CD4-positive, CD25-positive, alpha-beta regulatory T cell (primary cell): ENCODE measurements around the gene FAM89B. TPM values are rescaled to one million over a fixed set of nuclear protein-coding genes. Genes with fewer than 3 reads are reported as not detected.

Experiments
- ATAC-seq, 2 donors: fragments of 150-1000 bp; cut with Tn5 transposase; one replicate each; pipeline ENCODE4 v1.10.0; 2021; ENCODE audit warnings: low read depth in 2 of 2, moderate number of reproducible peaks in 2 of 2, moderate library complexity in 1 of 2
- DNase-seq, 3 donors: peaks; one replicate each; pipeline versions ENCODE4 v3.0.0 to v3.0.0-alpha.2; 2012 to 2022; ENCODE audit warnings: mixed read lengths in 1 of 3
- H3K27ac ChIP-seq: one replicate; pipeline ENCODE4 v1.7.0; 2013; ENCODE audit warnings: mild to moderate bottlenecking, low read length; ENCODE audit not compliant: insufficient read depth, poor library complexity, severe bottlenecking
- H3K27me3 ChIP-seq: one replicate; pipeline ENCODE4 v1.7.0; 2013; ENCODE audit warnings: low read length; ENCODE audit not compliant: control insufficient read depth, insufficient read depth
- H3K36me3 ChIP-seq: one replicate; pipeline ENCODE4 v1.7.0; 2013; ENCODE audit warnings: mild to moderate bottlenecking, low read length, moderate library complexity; ENCODE audit not compliant: control insufficient read depth, insufficient read depth
- H3K4me1 ChIP-seq: 2 replicates; pipeline ENCODE4 v1.7.0; 2013; ENCODE audit warnings: mild to moderate bottlenecking, low read length; ENCODE audit not compliant: insufficient read depth, control insufficient read depth, poor library complexity, severe bottlenecking
- H3K4me3 ChIP-seq: one replicate; pipeline ENCODE4 v1.7.0; 2013; ENCODE audit warnings: low read depth, mild to moderate bottlenecking, low read length, moderate library complexity
- H3K9me3 ChIP-seq, 2 experiments: 1 replicate in 1 of 2; 2 replicates in 1 of 2; pipeline ENCODE4 v1.7.0; 2013; ENCODE audit warnings: low read length in 2 of 2, mild to moderate bottlenecking in 1 of 2, moderate library complexity in 1 of 2; ENCODE audit not compliant: control insufficient read depth in 2 of 2
- H3K27ac Mint-ChIP-seq, 3 donors: one replicate each; pipeline ENCODE4 v1.8.0; 2020 to 2022; ENCODE audit warnings: mild to moderate bottlenecking in 3 of 3, mixed read lengths in 3 of 3, moderate library complexity in 2 of 3
- H3K27me3 Mint-ChIP-seq: one replicate; pipeline ENCODE4 v1.8.0; 2022; ENCODE audit warnings: mild to moderate bottlenecking, mixed read lengths
- H3K36me3 Mint-ChIP-seq: one replicate; pipeline ENCODE4 v1.8.0; 2020; ENCODE audit warnings: mixed read lengths
- H3K4me1 Mint-ChIP-seq, 4 donors: one replicate each; pipeline ENCODE4 v1.8.0; 2020 to 2022; ENCODE audit warnings: mixed read lengths in 4 of 4, mild to moderate bottlenecking in 1 of 4
- H3K4me3 Mint-ChIP-seq, 4 donors: one replicate each; pipeline ENCODE4 v1.8.0; 2020 to 2022; ENCODE audit warnings: mild to moderate bottlenecking in 4 of 4, mixed read lengths in 4 of 4, moderate library complexity in 3 of 4
- H3K9me3 Mint-ChIP-seq, 7 donors: one replicate each; pipeline ENCODE4 v1.8.0; 2020 to 2022; ENCODE audit warnings: mixed read lengths in 7 of 7, mild to moderate bottlenecking in 3 of 7, moderate library complexity in 2 of 7
- polyA plus RNA-seq, 4 donors: library from polyadenylated mRNA; unstranded; fragments of 300-500 nt; fragmentation: Illumina TruSeq; gene quantifications; one replicate each; pipeline ENCODE4 v1.2.3, GENCODE V29; 2021
- total RNA-seq: library from RNA; stranded (reverse); gene quantifications from one replicate; pipeline ENCODE4 v1.2.3, GENCODE V29; 2022

Gene FAM89B
- total and polyA plus RNA-seq, 5 donors from 2014 or later: 49.4 to 158 (median 100) TPM

- peaks cover 6 to 83% (median 59%) of the 10 kb centered on the region in 4 donors for H3K4me1 Mint-ChIP-seq
- no peaks in the 10 kb centered on the region for H3K9me3 Mint-ChIP-seq
- no peaks in the 10 kb centered on the region for H3K27me3 ChIP-seq
- no peaks in the 10 kb centered on the region for H3K9me3 ChIP-seq
- H3K36me3 ChIP-seq: no peaks in the 10 kb centered on the region
- no peak overlapping the region for H3K27ac ChIP-seq
- no peaks in the 10 kb centered on the region for H3K27me3 Mint-ChIP-seq
- H3K36me3 Mint-ChIP-seq: peaks cover 17% of the 10 kb centered on the region
- peak; percentile 57 to 83 (median 68) for DNase-seq
- H3K4me3 ChIP-seq: no peak overlapping the region
- peaks cover 74% of the 10 kb centered on the region for H3K4me1 ChIP-seq
- H3K27ac Mint-ChIP-seq: peak overlapping the region in 2 of 3 donors; percentile 91 to 95
- ATAC-seq: peak; percentile 62 to 68
- peak overlapping the region; percentile 49 to 86 (median 75) for H3K4me3 Mint-ChIP-seq
These were observed 20.6 kb upstream of the FAM89B start for GRCh38 chr11:65551572-65552387.

DNA sequence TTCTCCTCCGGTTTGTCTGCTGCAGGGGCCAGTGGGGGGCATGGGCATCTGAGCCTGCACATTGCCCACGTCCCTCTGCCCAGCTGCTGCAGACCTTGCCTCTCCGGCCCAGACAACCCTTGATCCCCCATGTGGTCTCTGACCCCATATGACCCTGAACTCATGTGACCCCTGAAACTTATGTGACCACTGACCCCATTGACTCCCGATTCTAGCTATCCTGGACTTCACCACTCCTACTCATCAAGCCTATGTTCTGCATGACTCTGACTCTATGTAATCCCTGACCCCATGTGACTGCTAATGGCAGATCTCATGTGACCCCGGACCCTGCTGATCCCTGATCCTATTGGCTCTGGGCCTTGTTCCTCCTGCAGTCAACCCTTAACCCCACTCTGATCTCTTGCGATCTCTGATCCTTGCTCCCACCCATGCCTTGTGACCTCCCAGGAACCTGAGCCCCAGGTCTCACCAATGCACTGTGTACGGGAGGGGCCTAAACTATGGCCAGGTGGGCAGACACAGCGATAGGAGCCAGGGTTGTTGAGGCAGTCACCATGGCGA lies 19.9 kb upstream of the FAM89B start:
- H3K27ac ChIP-seq: peak overlapping the region; percentile 61
- peak overlapping the region; percentile 49 to 86 (median 75) for H3K4me3 Mint-ChIP-seq

GRCh38 chr11:65553301-65554001 lies 18.9 kb upstream of the FAM89B start:
- Histone ChIP-seq H3K36me3 (no peaks in the 10 kb centered on the region), H3K4me1 (peaks cover 65% of the 10 kb centered on the region), H3K27me3 (no peaks in the 10 kb centered on the region), H3K27ac (peak overlapping the region; percentile 61), H3K9me3 (no peaks in the 10 kb centered on the region), H3K4me3 (no peak overlapping the region)
- peaks cover 17% of the 10 kb centered on the region for H3K36me3 Mint-ChIP-seq
- no peaks in the 10 kb centered on the region for H3K9me3 Mint-ChIP-seq
- peak; percentile 68 to 92 (median 81) for DNase-seq
- H3K4me3 Mint-ChIP-seq: peak overlapping the region in 3 of 4 donors; percentile 60 to 76 (median 76)
- ATAC-seq: peak; percentile 62 to 73
- peaks cover 6 to 74% (median 52%) of the 10 kb centered on the region in 4 donors for H3K4me1 Mint-ChIP-seq
- H3K27me3 Mint-ChIP-seq: no peaks in the 10 kb centered on the region
- H3K27ac Mint-ChIP-seq: peak overlapping the region in 2 of 3 donors; percentile 26 to 95

More for the DNA sequence above, 19.9 kb upstream of the FAM89B start:
- Histone ChIP-seq H3K36me3 (no peaks in the 10 kb centered on the region), H3K4me1 (peaks cover 74% of the 10 kb centered on the region), H3K9me3 (no peaks in the 10 kb centered on the region), H3K4me3 (no peak overlapping the region), H3K27me3 (no peaks in the 10 kb centered on the region)
- ATAC-seq: no peak
- Mint-ChIP-seq H3K9me3 (no peaks in the 10 kb centered on the region), H3K27ac (peak overlapping the region; percentile 10 to 95 (median 91)), H3K27me3 (no peaks in the 10 kb centered on the region), H3K36me3 (peaks cover 17% of the 10 kb centered on the region), H3K4me1 (peaks cover 6 to 83% (median 59%) of the 10 kb centered on the region in 4 donors)
- no peak for DNase-seq

DNA sequence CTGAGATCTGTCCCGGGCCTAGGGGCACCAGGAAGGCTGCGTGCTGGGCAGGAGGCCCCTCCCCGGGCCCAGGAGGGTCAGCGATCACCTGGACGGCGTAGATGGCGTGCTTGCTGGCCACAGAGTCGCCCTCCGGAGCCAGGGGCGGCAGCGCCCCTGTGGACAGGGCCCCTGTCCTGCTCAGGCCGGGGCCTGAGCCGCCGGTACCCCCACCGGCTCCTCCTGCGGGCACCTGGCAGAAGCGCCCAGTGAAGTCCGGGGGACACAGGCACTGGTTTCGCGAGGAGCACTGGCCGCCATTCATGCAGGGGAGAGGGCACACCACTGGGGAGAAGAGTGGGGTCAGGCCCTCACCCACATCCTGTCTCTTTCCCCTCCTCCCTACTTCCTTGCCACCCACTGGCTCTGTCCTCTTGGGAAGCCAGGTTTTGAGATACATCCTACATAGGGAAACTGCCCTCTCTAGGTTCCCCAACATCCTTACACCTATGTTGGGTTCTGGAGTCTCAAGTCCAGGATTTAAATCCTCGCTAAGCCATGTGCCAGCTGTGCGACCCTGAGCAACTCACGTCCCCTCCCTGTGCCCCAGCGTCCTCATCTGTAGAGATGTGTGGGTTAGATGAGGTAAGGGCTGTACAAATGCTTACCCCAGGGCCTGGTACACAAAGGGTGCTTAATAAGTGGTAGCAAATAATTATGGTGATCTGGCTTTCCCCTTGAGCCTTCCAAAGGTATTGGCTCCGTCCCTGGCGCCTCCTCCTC lies 18.1 kb upstream of the FAM89B start:
- H3K9me3 ChIP-seq: no peaks in the 10 kb centered on the region
- Mint-ChIP-seq H3K36me3 (peaks cover 15% of the 10 kb centered on the region), H3K27me3 (no peaks in the 10 kb centered on the region), H3K27ac (peak overlapping the region; percentile 91 to 97 (median 97)), H3K9me3 (no peaks in the 10 kb centered on the region), H3K4me3 (peak overlapping the region; percentile 74 to 89 (median 86)), H3K4me1 (peaks cover 6 to 69% (median 47%) of the 10 kb centered on the region in 4 donors)
- no peaks in the 10 kb centered on the region for H3K36me3 ChIP-seq
- no peak for ATAC-seq
- H3K4me1 ChIP-seq: peaks cover 68% of the 10 kb centered on the region
- DNase-seq: peak in 1 of 3 donors; percentile 52
- H3K27ac ChIP-seq: peak overlapping the region; percentile 61
- no peak overlapping the region for H3K4me3 ChIP-seq
- H3K27me3 ChIP-seq: no peaks in the 10 kb centered on the region

- Mint-ChIP-seq H3K27ac (peak overlapping the region; percentile 91 to 97 (median 97)), H3K36me3 (peaks cover 14% of the 10 kb centered on the region), H3K9me3 (no peaks in the 10 kb centered on the region), H3K27me3 (no peaks in the 10 kb centered on the region), H3K4me1 (peaks cover 6 to 70% (median 47%) of the 10 kb centered on the region in 4 donors), H3K4me3 (peak overlapping the region; percentile 74 to 89 (median 86))
- Histone ChIP-seq H3K27ac (peak overlapping the region; percentile 61), H3K4me3 (no peak overlapping the region), H3K27me3 (no peaks in the 10 kb centered on the region), H3K4me1 (peaks cover 69% of the 10 kb centered on the region), H3K36me3 (no peaks in the 10 kb centered on the region), H3K9me3 (no peaks in the 10 kb centered on the region)
- DNase-seq (no peak), ATAC-seq (no peak)
These were observed 17.4 kb upstream of the FAM89B start for GRCh38 chr11:65554842-65555430.

GRCh38 chr11:65555693-65556231 lies 16.6 kb upstream of the FAM89B start:
- Mint-ChIP-seq H3K27me3 (no peaks in the 10 kb centered on the region), H3K27ac (peak overlapping the region; percentile 94 to 97 (median 94)), H3K4me1 (peaks cover 6 to 76% (median 51%) of the 10 kb centered on the region in 4 donors), H3K9me3 (peaks cover 0 to 2% (median 0%) of the 10 kb centered on the region in 7 donors), H3K36me3 (peaks cover 14% of the 10 kb centered on the region), H3K4me3 (peak overlapping the region; percentile 89 to 93 (median 92))
- Histone ChIP-seq H3K4me1 (peaks cover 69% of the 10 kb centered on the region), H3K27ac (peak overlapping the region; percentile 61), H3K4me3 (no peak overlapping the region), H3K27me3 (no peaks in the 10 kb centered on the region), H3K9me3 (no peaks in the 10 kb centered on the region), H3K36me3 (no peaks in the 10 kb centered on the region)
- DNase-seq: no peak
- ATAC-seq: no peak
